ENCODE measurements around the gene HEMK1.

The HEMK1 gene

DNA sequence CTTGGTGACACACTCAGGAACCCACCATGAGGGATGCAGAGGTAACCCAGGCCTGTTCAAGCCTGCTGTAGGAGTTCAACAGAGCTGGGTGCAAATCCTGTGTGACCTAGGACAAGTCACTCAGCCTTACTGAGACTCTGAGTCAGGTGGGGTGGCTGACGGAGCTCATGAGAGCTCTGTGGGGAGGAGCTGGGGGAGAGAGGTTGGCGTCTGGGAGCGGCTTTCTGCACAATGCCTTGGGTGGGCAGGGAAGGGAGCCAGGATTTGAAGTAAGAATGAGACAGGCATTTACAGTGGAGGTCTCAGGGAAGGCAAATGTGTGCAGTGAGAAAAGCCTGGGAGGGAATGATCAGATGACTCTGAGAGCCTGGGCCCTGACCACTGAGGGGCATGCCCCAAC, 20.1 kb upstream of the HEMK1 start:
- DNase-seq: no peak

DNA sequence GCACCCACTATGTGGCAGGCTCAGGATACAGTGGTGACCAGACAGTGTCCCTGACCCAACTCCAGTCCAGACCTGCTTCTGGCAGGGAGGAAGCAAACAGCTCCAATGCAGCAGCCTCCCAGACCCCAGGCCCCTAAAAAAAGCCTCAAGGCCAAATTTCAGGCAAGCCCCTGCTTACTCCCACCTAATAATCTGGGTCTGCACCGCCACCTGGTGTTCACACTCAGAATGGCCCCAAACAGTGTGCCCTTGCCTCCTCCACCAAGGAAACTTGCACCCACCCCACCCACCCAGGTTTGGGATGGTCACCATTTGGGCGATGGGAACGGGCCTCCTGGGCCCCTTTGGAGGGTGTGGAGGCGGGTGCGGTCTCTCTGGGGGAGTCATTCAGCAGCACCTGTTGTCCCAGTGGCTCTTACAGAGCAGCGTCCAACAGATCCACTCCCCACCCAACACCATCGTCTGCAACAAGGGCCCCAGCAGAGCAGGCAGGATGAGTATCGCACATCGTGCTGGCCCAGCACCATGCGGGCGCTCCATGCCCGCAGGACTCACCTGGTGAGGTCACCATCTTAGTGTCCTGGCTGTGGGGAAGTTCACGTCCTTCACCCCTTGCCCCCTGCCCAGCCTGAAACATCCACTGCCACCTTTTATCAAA, 19.1 kb upstream of the HEMK1 start:
- DNase-seq: peak; percentile 52

DNA sequence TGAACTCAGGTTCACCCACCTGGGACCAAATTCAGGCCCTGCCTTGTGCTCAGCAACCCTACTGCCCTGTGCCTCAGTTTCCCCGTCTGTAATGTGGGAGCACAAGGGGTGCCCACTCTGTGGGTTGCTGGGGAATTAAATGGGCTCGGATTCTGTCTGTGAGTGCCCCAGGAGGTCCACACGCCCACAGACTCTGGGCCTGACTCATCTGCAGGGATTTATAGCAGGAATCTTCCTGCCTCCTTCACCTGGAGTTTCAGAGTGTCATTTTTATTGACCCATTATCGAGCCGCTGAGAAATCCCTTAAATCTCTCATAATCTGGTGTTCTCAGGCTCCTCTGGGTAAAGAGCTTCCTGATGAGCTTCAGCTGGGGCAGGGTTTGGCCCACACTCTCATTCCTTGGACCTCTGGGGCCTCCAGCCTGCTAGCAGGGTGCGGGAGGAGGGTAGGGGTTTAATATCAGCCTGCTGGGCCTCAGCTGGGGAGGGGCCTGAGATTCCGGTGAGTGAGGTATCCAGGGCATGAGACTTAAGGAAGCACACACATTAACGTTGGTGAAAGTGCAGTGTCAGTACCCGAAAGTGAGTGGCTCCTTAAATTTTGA, 18.2 kb upstream of the HEMK1 start:
- no peak for DNase-seq

DNA sequence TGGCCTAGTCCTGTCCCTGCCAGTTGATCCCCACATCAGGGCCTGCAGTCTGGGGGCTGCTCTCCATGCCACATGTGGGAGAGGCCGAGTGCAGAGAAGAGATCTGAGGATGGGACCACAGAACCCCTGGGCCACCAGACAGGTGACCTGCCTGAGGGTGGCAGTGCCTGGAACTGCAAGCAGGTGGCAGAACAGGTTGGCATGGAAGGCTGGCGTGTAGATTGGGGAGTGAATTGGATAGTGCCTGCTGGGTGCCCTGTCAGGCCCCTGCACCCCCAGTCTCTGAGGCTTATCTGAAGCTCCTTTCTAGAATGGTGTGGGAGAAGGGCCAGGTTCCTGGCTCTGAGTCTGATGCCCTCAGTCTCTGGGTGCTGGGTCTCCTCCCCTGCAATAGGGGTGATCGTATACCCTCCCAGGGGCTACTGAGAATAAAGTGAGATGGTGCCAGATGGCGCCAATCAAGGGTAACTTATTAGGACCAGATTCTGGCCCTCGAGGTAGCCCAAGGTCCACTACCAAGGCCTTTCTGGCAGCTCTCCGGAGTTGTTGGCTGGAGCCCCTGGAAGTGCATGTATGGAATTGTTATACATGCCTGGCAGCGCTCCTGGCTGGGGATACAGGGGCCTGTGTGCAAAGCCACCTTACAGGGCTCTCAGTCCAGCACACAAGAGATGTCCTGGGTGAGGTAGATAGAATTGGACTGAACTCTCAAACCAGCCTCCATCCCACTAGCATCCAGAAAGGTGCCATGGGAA, 17.5 kb upstream of the HEMK1 start:
- DNase-seq: no peak

DNA sequence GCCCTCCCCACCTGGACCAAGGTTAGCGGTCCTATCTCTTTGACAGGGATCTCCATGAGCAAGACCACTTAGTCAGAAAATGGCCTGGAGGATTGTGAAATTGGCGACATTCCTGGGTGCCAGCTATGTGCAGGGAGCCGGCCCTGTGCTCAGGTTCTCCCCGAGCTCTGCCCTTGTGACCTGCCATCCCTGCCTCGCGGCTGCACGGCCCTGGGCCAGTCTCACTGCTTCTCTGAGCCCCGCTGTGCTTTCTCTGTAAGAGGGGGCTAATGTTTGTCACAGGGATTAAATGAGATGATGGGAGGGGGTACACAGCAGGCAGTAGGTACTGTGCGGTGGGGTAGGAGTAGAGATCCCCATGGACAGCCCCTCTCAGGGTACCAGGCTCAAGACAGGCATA, 16.7 kb upstream of the HEMK1 start:
- DNase-seq: no peak

DNA sequence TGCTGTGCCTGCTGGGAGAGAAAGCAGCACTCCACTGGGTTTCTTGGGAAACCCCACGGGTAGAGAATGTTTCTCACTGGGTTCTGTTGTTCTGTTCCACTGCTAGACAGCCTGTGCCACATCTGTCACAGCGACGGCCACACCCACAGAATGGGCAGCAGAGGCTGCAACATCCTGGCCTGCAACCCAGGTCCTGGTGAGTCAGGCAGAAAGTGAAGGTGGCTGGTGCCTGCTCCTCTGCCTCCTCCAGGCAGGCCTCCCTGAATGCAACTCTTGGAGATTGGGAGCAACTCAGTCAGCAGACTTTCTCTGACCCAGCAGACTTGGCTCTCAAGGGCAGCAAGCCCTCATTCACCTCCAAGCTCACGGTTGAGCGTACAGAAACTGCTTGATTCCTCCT, 14.8 kb upstream of the HEMK1 start:
- DNase-seq: no peak

DNA sequence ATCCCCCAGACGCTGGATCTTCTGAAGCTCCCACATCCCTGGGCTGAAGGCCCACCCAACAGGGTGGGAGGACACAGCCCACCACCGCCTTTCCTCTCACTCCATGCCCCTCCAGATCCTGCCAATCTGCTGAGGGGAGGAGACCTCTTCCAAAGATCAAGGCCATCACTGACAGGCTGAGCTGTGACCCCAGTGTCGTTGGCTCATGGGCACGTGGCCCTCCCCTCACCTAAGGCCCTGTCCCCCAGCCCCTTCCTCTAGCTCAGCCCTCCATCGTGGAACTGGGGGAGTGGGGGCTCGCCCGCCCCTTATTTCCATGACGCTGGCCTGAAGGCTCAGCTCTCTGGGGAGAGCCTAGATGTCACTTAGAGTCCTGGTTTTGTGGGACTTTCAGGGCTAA, 12.2 kb upstream of the HEMK1 start:
- no peak for DNase-seq

DNA sequence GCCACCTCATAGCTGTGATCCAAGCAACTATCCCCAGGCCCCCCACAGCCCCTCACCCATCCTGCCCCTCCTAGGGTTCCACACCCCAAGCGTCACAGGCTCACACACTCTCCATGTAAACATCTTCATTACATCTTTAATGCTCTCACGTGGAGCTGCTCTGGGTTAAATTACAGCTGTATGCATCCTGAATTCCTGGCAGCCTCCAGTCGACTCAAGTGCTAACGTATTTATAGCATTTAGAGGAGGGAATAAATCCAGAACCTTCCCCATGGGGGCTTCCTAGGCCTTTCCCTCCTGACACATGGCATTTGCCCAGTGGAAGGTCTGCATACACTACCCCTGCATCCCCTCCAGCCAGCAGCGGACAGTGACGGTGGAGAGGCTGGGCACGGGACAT, 11.4 kb upstream of the HEMK1 start:
- no peak for DNase-seq

DNA sequence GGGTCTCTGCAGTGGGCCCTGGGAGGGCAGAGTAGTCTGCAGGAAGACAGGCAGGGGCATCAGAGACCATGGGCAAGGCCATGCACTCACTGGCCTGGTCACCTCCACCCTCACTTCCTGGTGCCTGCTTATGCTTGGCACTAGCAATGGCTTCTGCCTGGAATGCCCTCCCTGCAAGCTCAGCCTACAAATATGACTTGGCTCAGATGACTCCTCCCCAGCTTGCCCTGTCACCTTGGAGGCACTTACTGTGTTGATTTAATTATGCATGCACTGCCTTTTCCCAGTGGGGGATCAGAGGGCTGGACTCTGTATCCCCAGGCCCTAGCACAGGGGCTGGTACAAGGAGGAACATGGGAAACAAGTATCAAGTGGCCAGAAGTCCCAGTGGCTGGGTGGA, 9.6 kb upstream of the HEMK1 start:
- DNase-seq: no peak

DNA sequence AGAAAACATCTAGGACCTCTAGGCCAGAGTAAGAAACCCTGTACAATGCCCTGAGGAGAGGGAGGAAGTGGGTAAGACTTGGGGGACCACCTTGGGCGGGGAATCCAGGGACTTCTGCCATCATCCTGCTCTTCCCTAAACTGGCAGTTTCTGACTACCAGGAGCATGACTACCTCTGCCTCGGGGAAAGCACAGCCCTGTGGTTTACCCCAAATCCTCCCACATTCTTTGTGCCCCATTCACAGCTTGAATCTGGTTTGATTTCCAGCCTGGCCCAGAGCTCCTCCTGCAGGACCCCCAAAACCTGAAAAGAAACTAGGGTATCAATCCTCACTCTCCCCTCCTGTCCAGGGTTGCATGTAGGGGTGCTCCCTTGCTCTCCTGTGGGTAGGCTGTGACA, 6.5 kb upstream of the HEMK1 start:
- no peak for DNase-seq

DNA sequence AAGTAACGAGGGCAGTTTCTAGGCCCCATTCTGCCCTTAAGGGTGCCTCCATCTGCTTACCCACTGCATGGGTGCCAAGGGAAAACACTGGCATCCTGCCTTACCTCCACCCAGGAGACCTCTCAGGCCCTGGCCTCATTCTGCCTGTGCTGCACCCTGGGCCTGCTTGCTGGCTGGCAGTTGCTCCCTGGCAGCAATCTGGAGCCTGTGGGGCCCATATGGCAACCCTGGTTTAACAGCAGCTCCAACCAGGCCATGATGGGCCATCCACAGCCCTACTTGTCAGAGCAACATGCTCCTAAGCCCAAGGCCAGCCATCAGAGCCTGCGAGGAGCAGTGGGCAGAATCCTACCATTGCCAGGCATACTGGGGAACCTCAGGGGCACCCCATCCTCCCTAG, 5.5 kb upstream of the HEMK1 start:
- no peak for DNase-seq

DNA sequence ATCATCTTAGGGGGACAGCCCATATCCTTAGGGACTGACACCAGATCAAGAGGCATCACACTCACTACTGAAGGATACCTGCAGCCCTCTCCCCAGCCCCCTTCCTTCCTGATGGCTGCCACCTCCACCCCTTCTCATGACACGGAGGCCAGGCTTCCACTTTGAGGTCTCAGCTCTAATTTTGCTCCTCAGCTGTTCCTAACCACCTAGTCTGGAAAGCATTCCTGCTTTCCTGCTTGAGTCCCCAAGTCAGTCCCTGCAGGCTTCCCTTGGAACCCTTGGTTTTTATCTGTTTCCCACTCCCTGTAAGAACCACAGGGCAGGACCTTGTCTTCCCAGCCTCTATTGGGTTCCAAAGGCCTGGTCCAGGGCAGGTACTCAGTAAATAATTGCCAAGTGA, 5.0 kb upstream of the HEMK1 start:
- no peak for DNase-seq

DNA sequence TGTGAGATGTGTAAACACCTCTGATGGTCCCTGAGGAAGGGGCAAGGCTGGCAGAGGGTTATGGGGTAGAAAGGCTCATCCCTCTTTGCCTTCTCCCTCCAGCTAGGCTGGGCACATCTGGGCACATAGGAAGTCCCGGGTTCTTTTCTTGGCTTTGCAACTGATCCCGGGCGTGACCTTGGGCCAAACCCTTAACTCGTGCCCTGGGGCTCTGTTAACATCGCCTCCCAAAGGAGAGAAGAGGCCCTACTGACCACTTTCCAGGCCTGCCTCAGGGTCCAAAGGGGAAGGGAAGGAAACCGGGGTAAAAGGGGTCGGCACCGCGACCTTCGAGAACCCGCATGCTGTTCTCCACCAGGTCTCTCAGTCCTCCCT, 2.3 kb upstream of the HEMK1 start:
- no peak for DNase-seq

DNA sequence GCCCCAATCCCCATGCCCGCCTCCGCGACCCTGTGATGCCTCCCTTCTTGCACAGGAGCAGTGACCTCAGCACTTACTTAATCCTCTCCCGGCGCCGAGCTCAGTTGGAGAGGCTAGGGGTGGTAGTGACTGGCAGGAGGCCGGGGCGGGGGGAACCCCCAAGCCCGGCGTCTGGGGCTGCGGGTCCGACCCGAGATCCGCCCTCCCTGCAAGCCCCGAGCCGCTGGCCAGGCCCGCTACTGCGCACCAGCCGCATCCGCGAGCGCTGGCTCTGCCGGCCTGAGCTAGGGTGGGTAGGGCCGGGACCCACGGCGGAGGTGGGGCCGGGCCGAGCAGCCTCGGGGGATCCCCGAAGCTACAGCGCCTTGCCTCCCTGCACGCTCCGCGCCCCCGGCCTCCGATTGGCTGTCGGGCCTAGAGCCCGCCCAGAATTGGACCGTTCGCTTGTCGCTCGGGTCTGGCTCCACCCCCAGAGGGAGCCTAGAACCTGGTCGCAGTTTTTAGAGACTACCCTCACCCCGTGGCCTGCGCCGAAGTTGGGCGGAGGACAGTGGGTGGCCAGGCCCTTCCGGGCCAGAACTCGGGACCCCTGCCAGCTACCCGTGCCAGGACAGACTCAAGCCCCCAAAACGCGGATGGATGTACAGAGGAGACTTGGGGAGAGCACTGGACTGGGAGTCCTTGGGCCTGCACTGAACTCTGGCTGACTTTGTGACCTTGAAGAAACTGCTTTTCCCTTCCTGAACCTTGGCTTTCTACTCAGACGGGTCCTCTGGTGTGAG, 1.7 kb upstream of the HEMK1 start, which contains the start of gene C3orf18:
TSS of gene C3orf18 (minus strand) at position 362 of the 782 bp plus-strand sequence. CDS start 2,048 bp downstream, outside the sequence.
- DNase-seq: peak; percentile 95

DNA sequence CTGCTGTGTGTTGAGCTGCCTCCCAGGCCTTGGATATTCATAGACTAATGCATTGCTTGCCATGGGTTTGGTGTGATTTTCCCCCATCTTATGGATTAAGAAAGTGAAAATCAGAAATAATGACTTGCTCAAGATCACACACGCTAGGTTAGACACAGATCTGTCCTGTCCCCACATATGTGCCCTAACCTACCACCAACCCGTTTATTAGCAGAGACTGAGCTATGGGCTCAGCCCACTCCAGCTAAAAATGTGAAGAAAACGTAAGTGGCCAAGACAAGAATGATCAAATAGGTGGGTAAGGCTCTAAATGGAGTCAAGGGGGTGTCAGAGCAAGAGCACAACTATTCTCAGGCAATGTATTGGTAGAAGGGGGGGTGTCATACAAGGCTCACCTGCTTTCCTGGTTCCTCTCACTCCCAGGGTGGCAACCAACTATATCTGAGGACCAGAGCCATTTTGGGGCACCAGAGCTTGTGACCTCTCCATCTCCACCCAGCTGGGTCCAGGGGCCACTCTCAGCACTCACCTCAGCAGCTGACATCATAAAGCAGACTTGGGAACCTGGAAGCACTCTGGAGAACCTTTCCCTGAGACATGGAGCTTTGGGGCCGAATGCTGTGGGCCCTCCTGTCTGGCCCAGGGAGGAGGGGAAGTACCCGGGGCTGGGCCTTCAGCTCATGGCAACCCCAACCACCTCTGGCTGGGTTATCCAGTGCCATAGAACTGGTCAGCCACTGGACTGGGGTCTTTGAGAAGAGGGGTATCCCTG, 1.4 kb downstream of the HEMK1 start:
- DNase-seq: no peak

DNA sequence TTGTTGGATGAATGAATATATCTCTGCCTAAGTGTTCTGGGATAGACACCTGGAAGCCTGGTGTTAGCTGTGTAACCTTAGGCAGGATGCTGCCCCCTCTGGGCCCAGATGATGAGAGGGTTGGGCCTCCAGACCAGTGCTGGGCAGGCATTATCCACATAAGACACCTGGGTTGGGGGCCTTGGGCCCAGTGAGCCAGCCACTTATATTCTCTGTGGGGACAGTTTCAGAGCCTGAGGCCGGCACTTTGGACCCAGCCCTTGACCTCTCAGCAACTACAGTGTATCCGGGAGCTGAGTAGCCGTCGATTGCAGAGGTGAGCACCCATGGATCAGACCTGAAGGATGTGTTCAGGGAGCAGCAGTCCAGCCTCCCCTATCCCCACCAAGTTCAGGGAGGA, 2.2 kb downstream of the HEMK1 start:
- no peak for DNase-seq

DNA sequence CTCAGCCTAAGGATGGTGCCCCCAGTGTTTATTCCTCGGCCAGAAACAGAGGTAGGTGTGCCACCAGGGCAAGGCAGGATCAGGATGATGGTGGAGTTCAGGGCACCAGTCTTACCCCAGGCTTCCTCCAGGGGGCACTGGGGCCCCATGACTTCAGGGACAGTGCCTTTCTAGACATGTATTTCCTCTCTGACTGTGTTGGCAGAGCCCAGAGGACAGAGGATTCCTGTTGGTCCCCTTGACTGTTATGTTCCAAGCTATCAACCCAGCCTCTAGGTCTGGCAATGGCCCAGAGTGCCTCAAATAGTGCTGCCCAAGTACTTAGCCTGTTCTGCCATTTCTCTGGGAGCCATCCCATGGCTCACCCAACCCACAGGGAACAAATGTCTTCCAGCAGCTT, 2.8 kb downstream of the HEMK1 start:
- peak; percentile 80 for DNase-seq

DNA sequence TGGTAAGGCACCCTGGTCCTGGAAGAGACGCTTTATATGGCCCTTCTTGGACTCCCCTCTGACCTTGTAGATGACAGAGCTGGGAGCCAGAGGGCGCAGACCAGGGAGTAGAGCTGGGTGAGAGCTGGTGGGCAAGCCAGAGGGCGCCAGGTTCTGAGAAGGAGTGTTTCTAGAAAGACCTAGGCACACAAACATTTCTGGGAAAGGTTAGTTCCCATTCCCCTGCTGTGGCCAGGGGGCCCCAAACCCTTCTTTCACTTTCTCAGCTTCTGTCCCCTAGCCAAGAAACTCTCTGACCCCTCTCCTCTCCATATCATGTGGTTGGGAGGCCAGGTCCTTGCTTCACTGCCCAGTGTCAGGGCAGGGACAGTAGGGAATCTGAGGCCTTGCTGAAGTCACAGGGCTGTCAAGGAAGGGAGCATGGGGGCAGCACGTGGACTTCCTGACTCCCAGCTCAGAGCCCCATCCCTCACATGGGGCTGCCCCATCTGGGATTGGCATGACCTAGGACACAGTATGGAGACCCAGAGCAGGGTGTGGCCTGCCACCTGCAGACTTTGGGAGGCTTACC, 3.6 kb downstream of the HEMK1 start:
- no peak for DNase-seq

DNA sequence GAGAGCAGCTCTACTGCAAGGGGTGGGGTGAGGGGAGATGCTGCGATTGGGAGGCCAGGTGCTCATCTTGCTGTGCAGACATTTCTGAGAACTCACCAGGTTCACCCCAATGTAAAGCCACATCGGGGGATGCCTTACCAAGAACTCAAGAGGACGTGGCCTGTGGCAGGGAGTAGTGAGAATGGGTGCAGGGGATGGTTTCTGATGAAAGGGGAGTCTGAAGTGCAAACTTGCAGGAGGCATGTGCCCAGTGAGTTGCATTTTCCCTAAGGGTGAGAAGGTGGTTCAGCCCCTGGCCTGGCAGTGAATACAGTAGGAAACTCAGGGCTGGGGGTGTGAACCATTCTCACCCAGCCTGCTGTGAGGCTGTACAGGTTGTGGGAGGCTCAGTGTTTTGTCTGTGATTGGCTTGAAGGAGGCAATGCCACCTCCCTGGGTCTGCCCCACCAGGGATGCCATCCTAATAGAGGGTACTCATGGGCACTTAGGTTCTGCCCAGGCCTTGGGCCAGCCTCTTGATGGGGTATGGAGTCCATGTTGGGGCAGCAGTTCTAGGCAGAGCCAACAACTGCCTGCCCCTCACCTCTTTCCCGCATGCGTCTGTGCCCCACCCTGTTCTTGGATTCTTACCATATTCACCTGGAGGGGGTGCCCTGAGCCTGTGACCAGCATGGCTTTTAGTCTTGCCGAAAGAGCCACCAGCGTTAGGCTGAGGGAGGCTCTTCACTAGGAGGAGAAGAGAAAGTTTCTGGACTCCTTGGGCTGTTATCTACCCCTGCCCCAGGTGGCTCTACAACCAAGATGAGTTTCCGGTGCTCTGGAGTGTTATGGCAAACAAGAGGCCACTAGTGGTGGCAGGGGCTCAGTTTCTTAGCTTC, 4.5 kb downstream of the HEMK1 start:
- DNase-seq: peak; percentile 41

DNA sequence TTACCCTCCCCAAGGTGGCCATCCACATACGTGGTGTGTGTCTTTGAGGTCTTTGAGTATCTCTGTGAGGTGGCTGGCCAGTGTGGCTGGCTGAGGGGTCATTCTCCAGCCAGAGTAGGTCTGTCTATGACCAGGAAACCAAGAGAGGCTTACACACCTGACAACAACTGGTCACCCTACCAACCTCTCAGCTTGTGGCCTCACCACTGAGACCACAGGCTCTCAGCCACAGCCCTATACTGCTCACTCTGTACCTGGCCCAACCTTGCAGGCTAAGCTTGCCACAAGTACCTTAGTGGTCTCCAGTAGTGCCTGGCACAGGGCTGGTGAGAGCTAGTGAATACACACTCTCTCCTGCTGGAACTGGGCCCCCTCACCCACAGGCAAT, 5.1 kb downstream of the HEMK1 start:
- peak; percentile 7 for DNase-seq

DNA sequence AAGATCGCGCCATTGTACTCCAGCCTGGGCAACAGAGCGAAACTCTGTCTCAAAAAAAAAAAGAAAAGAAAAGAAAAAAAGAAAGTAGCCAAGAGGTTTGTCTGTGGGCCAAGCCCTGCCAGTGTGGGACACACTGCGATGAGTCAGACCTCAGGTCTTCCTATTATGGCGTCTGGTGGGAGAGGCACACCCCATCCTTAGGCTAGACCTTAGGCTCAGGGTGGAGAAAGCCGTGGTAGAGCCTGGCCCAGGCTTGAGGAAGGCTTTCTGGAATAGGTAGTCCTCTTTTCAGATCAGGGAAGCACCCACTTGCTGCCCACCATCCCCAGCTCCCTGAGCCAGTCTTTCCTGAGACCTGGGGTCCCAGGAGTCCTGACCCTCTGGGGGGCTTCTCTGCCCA, 6.0 kb downstream of the HEMK1 start:
- DNase-seq: no peak
